ENCODE data around the gene SNX24. TPM values are rescaled to one million over a fixed set of nuclear protein-coding genes. Genes with fewer than 3 reads are reported as not detected.

SNX24 gene
- total RNA-seq, 1 experiment from 2014 or later = 13.9 TPM

DNA sequence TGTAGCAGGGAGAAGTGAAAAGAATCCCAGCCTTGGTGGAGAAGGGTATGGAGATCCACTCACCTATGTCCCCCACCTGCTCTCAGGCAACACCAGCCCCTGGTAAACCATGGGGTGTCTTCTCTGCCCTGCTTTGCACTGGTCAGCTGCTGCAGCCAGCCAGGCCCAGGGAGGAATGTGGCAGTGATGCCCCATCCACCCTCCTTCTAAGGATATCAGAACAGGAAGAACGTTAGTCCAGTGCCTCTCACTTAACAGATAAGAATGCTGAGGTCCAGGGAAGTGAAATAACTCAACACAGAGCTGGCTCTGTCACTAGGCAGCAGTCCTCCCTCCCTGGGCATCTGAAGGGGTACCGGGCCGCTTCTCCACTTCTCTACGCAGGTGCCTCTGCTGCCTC, 200.8 kb downstream of the SNX24 start:
- Histone ChIP-seq H4K20me1 (ENCODE audit: control insufficient read depth, insufficient read depth, insufficient read length) (no peaks in the 10 kb centered on the region), H4K91ac (ENCODE audit: insufficient read length, low read depth, low read length) (no peak overlapping the region), H3K79me2 (ENCODE audit: insufficient read depth, low read length) (no peaks in the 10 kb centered on the region), H3K27ac (ENCODE audit: insufficient read length, low read depth, low read length) (no peak overlapping the region), H3K27me3 (ENCODE audit: insufficient read depth, low read length) (no peaks in the 10 kb centered on the region), H3K4me2 (ENCODE audit: insufficient read depth, insufficient read length, low read length) (no peak overlapping the region), H3K14ac (ENCODE audit: insufficient read depth, low read length) (no peak overlapping the region), H3K79me1 (ENCODE audit: insufficient read depth, low read depth, low read length, poor library complexity, severe bottlenecking) (no peaks in the 10 kb centered on the region), H2BK15ac (ENCODE audit: low read depth, low read length) (no peak overlapping the region), H3K23ac (ENCODE audit: insufficient read length, low read depth, low read length) (no peak overlapping the region), H3K23me2 (ENCODE audit: insufficient read length, low read depth, low read length, poor library complexity, severe bottlenecking) (no peaks in the 10 kb centered on the region), H2BK20ac (ENCODE audit: low read depth, low read length, poor library complexity, severe bottlenecking) (no peak overlapping the region), H4K8ac (replicated peaks; ENCODE audit: insufficient read length, low read depth, low read length) (no peak overlapping the region), H2AFZ (ENCODE audit: low read length) (no peak overlapping the region), H3K18ac (ENCODE audit: insufficient read length, low read depth, low read length) (no peak overlapping the region), H2AK5ac (ENCODE audit: insufficient read length, low read length) (no peak overlapping the region), H3T11ph (ENCODE audit: low read length) (no peak overlapping the region), H2BK5ac (ENCODE audit: insufficient read length, low read length) (no peak overlapping the region), H3K56ac (ENCODE audit: insufficient read length, low read depth, low read length) (no peak overlapping the region), H3K9ac (ENCODE audit: extremely low read depth, insufficient read length, low read length) (no peak overlapping the region), H3K9me3 (ENCODE audit: control insufficient read depth, low read depth, low read length) (no peaks in the 10 kb centered on the region), H3K4me1 (ENCODE audit: insufficient read depth, low read length) (no peaks in the 10 kb centered on the region), H3K4ac (ENCODE audit: low read depth, low read length) (no peak overlapping the region), H2BK120ac (ENCODE audit: low read depth, low read length, poor library complexity, severe bottlenecking) (no peak overlapping the region), H4K5ac (ENCODE audit: insufficient read length, low read depth, low read length) (no peak overlapping the region), H2BK12ac (ENCODE audit: insufficient read length, low read depth, low read length) (no peak overlapping the region)
- DNase-seq = no peak
- Mint-ChIP-seq H3K9me3 (no peaks in the 10 kb centered on the region), H3K36me3 (ENCODE audit: insufficient read depth in 1 of 3, low read depth in 3 of 3) (no peaks in the 10 kb centered on the region), H3K27me3 (ENCODE audit: low read depth) (peaks cover 9% of the 10 kb centered on the region), H3K27ac (no peak overlapping the region), H3K4me1 (no peaks in the 10 kb centered on the region), H3K4me3 (no peak overlapping the region)
- TF ChIP-seq, protein P1, sequence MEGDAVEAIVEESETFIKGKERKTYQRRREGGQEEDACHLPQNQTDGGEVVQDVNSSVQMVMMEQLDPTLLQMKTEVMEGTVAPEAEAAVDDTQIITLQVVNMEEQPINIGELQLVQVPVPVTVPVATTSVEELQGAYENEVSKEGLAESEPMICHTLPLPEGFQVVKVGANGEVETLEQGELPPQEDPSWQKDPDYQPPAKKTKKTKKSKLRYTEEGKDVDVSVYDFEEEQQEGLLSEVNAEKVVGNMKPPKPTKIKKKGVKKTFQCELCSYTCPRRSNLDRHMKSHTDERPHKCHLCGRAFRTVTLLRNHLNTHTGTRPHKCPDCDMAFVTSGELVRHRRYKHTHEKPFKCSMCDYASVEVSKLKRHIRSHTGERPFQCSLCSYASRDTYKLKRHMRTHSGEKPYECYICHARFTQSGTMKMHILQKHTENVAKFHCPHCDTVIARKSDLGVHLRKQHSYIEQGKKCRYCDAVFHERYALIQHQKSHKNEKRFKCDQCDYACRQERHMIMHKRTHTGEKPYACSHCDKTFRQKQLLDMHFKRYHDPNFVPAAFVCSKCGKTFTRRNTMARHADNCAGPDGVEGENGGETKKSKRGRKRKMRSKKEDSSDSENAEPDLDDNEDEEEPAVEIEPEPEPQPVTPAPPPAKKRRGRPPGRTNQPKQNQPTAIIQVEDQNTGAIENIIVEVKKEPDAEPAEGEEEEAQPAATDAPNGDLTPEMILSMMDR (conservative IDR thresholded peaks at IDR 0.05) = no peak
- WGBS (ENCODE audit: extremely low coverage, insufficient read length, low lambda C conversion rate) = no CpG with 5 or more reads among the region's 4 CpGs
